PFSK-1 (cell line): ENCODE results near the gene CSNK1G3.

ENCODE experiments used
- FOXP2 ChIP-seq: optimal IDR thresholded peaks from 2 replicates; pipeline ENCODE3; 2011; ENCODE audit warnings: borderline replicate concordance, control low read depth, inconsistent platforms; ENCODE audit not compliant: insufficient read depth; ENCODE audit errors: extremely low read length, extremely low read depth
- POLR2AphosphoS5 ChIP-seq: IDR thresholded peaks from 2 replicates; pipeline ENCODE4 v1.6.1; 2012; ENCODE audit warnings: low read depth, mild to moderate bottlenecking, control low read depth, low read length, moderate library complexity
- SIN3A ChIP-seq: IDR thresholded peaks from 2 replicates; pipeline ENCODE4 v1.6.1; 2012; ENCODE audit warnings: mild to moderate bottlenecking, low read length, moderate library complexity, borderline replicate concordance; ENCODE audit not compliant: insufficient read depth
- TAF1 ChIP-seq: IDR thresholded peaks from 2 replicates; pipeline ENCODE4 v1.6.1; 2012; ENCODE audit warnings: low read length, control low read depth, borderline replicate concordance; ENCODE audit not compliant: insufficient read depth
- TF ChIP-seq, protein P1 (sequence below), 2 experiments: IDR thresholded peaks; 2 replicates each; pipeline versions ENCODE4 v1.6.1 to v1.8.0; 2011 to 2012; ENCODE audit warnings: low read depth in 2 of 2, low read length in 2 of 2, control low read depth in 1 of 2, inconsistent platforms in 1 of 2, mild to moderate bottlenecking in 1 of 2, moderate library complexity in 1 of 2; ENCODE audit not compliant: insufficient read depth in 1 of 2

The CSNK1G3 gene

DNA sequence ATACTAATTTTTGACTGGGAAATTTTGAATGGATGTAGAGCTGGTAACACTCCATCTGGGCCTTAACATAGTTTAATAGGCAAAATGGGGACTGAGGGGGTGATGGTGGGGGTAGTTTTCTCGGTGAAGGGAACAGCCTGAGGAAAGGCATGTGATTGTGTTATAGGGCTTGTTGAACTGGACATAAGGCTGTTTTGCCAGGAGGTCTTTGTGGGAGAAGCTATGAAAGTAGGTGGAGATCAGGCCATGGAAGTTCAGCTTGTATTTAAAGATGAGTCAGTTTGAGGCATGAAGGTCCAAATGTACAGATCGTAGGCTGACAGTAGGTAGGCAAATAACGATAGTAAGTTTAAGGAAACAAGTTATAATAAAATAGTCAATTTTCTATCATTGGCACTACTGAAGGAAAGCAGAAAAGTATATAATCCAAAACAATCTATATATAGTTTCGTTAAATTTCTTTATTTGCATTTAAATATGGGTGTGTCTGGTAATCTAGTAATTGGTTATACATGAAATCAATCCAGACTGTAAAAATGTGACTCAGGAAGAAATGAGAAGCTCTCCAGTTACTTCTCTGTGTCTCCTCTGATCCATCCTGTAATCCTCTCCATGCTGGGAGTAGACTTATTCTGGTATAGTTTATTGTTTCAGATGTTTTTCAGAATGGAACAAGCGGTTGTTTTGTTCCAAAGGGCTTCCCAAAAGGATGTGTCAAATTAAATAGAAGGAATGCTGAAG lies 2.8 kb downstream of the CSNK1G3 start:
- TF ChIP-seq POLR2AphosphoS5 = no peak
- TF ChIP-seq, protein P1, sequence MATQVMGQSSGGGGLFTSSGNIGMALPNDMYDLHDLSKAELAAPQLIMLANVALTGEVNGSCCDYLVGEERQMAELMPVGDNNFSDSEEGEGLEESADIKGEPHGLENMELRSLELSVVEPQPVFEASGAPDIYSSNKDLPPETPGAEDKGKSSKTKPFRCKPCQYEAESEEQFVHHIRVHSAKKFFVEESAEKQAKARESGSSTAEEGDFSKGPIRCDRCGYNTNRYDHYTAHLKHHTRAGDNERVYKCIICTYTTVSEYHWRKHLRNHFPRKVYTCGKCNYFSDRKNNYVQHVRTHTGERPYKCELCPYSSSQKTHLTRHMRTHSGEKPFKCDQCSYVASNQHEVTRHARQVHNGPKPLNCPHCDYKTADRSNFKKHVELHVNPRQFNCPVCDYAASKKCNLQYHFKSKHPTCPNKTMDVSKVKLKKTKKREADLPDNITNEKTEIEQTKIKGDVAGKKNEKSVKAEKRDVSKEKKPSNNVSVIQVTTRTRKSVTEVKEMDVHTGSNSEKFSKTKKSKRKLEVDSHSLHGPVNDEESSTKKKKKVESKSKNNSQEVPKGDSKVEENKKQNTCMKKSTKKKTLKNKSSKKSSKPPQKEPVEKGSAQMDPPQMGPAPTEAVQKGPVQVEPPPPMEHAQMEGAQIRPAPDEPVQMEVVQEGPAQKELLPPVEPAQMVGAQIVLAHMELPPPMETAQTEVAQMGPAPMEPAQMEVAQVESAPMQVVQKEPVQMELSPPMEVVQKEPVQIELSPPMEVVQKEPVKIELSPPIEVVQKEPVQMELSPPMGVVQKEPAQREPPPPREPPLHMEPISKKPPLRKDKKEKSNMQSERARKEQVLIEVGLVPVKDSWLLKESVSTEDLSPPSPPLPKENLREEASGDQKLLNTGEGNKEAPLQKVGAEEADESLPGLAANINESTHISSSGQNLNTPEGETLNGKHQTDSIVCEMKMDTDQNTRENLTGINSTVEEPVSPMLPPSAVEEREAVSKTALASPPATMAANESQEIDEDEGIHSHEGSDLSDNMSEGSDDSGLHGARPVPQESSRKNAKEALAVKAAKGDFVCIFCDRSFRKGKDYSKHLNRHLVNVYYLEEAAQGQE (IDR thresholded peaks at IDR 0.05; ENCODE audit: insufficient read depth in 1 of 2, low read depth in 2 of 2, low read length in 2 of 2) = no peak
- no peak for TF ChIP-seq TAF1
- no peak for TF ChIP-seq SIN3A
- TF ChIP-seq FOXP2 = no peak

DNA sequence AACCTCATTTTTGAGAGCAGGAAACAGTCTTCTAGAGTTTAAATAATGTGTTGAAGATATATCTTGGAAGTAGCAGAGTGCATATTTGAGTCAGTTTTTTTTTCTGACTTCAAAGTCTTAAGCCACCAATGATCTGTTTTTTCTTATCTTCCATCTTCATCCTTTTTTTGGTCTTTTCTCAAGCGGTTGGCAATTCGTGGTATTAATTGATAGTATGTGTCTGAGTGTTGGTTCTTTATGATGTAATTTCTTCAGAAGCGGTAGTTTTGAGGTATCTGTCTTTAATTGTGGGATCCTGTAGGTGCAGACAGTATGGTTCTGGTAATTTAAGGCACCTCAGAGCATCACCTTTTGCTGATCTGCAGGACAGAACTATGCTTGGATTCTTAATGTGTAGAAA lies 3.9 kb downstream of the CSNK1G3 start:
- no peak for TF ChIP-seq FOXP2
- TF ChIP-seq SIN3A = no peak
- TF ChIP-seq, protein P1 (IDR thresholded peaks at IDR 0.05; ENCODE audit: insufficient read depth in 1 of 2, low read depth in 2 of 2, low read length in 2 of 2) = no peak
- no peak for TF ChIP-seq TAF1
- TF ChIP-seq POLR2AphosphoS5 = no peak

DNA sequence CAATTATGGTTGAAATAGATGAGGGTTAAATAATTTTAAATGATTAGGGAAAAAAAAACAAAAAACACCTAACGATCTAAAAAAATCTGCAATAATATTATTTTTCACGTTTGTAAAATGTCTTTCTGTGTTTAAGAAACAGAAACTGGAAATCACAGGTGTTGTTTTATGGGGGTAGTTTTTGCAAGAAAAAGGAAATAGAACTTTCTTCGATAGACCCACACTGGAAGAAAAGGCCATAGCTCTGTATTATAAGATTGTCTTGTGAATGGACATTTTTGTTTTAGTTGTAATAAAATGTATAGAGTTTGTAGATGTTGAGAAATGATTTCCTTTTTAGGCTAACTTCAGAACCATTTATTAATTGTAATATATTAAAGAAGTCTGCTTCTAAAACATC lies 5.5 kb downstream of the CSNK1G3 start:
- TF ChIP-seq POLR2AphosphoS5 = no peak
- TF ChIP-seq, protein P1 (IDR thresholded peaks at IDR 0.05; ENCODE audit: insufficient read depth in 1 of 2, low read depth in 2 of 2, low read length in 2 of 2) = no peak
- no peak for TF ChIP-seq TAF1
- no peak for TF ChIP-seq FOXP2
- no peak for TF ChIP-seq SIN3A

DNA sequence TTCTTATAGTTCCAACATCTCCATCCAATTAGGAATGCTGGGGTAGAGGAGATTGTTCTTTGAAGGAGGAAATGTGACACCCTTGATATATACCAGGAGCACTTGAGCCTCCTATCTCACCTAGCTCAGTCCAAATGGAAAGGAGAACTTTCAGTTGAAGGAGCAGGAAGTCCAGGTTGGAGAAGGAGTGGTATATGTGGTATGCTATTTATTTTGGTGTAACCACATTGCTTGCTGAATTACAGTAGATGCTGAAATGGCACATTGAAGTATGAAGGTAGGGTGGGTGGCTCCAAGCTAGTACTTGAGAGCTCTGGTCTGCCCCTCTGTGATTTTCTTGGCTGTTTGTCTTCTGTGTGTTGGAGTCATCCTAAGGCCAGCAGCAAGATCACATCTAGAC lies 6.1 kb downstream of the CSNK1G3 start:
- TF ChIP-seq POLR2AphosphoS5 (no peak), SIN3A (no peak), FOXP2 (no peak)
- TF ChIP-seq, protein P1 (IDR thresholded peaks at IDR 0.05; ENCODE audit: insufficient read depth in 1 of 2, low read depth in 2 of 2, low read length in 2 of 2) = no peak
